HG02970 (cell line): Measurements from ENCODE around the gene CYP21A2.
"Not testable (repeated sequence)": the region's sequence is repeated elsewhere in the genome, so short reads cannot be mapped to it uniquely, and the experiment has no call there.

Experiments
- ATAC-seq: cut with Tn5 transposase; IDR thresholded peaks from one replicate; pipeline ENCODE4 v1.9.1; 2021; ENCODE audit warnings: mild to moderate bottlenecking, moderate library complexity, moderate number of reproducible peaks; ENCODE audit not compliant: unreplicated experiment, low FRiP score

The CYP21A2 gene

GRCh38 chr6:32028631-32029030 lies 9.6 kb upstream of the CYP21A2 start:
- not testable (repeated sequence) for ATAC-seq

GRCh38 chr6:32029553-32029952 lies 8.7 kb upstream of the CYP21A2 start:
- ATAC-seq = not testable (repeated sequence)

DNA sequence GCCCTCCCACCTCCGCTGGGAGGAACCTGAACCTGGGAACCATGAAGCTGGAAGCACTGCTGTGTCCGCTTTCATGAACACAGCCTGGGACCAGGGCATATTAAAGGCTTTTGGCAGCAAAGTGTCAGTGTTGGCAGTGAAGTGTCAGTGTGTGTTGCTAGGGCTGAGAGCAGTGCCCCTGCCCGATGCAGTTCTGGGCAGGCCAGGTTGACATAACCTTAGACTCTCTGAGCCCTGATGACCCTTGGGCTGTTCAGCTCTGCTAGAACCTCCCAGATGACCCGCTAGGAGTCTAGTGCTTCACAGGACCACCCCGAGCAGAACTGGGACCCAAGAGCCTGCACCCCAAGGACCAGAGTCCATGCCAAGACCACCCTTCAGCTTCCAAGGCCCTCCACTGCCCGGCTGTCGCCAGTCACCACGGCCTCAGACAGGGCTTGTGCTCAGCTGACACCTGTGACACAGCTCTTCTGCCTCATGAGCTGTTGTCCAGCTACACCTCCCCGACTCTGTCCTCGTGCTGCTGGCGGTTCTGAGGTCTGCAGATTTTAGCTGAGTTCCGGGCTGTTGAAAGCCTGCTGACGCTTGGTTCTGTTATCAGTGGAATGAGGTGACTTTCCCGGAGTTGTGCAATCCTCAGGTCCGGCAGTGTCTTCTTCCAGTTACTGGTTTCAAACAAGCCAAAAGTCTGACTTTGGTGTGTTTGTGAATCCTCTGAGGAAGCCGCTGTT lies 2.8 kb upstream of the CYP21A2 start:
- ATAC-seq = not testable (repeated sequence)

DNA sequence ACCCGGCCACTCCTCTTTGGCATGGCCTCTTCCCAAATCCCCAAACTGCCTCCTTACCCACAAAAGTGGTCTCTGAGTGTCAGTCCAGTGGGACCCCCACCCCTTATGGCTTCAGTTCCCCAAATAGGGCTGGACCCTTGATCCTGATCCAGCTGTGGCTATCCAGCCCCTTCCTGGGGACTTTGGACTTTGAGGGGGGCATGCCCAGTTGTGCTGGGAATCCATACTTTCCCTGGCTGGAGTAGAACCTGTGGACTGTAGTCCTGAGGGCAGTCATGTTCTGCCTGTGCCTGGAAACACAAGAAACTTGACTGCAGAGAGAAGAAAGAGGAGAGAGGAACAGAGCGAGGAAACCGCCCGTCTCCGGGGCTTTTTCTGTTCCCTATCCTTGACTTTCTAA lies 1.1 kb upstream of the CYP21A2 start:
- not testable (repeated sequence) for ATAC-seq

GRCh38 chr6:32038878-32039277 lies 663 bp downstream of the CYP21A2 start:
- not testable (repeated sequence) for ATAC-seq

- ATAC-seq = not testable (repeated sequence)
Measured at GRCh38 chr6:32039321-32040274, 1.4 kb downstream of the CYP21A2 start.

- not testable (repeated sequence) for ATAC-seq
Measured at GRCh38 chr6:32040299-32041049, 2.3 kb downstream of the CYP21A2 start.

GRCh38 chr6:32041050-32041321 lies 2.8 kb downstream of the CYP21A2 start:
- not testable (repeated sequence) for ATAC-seq

DNA sequence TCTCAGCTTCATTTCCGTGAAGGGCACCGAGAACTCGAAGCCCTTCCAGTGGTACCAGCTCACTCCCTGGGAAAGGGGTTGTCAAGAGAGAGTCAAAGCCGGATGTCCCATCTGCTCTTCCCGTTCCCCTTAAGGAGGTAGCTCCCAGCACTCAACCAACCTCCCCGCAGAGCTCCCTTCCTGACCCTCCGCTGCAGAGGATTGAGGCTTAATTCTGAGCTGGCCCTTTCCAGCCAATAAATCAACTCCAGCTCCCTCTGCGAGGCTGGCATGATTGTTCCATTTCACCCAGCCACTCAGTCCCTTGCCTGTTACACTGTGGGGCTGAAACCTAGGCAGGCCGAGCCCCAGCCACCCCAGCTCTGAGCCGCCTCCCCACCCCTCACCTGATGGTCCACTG lies 3.2 kb downstream of the CYP21A2 start:
- ATAC-seq = not testable (repeated sequence)

DNA sequence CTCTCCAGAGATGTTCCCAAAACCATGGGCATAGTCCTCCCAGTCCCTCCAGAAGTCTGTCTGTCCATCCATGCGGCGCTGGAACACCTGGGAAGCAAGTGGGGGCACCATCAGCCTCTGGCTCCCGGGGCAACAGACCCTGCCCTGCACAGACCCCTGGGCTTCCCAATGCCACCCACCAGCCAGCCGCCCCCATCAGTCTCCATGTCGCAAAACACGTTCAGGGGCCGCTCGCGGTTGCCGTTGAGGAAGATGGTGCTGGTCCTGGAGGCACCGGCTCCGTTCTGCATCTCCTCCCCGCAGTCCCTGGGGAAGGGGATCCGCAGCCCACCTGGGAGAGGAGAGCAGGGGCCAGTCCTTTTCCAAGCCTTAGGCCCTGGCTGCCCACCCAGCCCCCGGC lies 4.1 kb downstream of the CYP21A2 start:
- ATAC-seq = not testable (repeated sequence)

DNA sequence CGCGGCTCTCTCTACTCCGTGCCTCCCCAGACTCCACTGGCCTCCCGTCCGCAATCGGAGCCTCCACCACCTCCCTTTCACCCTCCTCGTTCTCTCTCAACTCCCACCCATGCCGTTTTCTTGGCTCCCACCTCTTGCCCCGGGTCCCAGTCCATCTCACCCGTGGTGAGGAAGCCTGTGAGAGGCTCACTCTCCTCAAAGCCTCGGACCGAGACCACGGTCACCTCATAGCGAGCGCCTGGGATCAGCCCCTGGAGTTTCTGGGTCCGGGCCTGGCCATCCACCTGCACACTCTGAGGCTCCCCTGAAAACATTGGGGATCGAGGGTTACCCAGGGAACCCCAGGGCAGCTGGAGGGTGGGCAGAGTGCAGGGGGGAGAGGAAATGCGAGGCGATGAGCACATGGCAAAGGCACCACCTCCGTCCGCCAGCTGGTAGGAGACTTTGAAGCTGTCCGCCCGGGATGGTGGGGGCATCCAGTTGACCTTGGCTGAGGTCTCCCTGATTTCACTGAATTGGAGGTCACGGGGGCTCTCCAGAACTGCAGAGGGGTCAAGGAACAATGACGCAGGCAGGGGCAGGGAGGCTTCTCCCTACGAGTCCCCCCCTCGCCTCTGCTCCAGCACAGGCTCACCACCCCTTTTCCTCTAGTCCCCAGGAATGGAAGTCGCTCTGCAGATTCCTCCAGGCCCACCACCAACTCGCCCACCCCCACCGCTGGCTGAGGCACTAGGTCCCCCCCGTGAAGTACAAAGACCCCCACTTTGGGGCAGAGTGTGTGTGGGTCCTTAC lies 5.6 kb downstream of the CYP21A2 start:
- ATAC-seq = not testable (repeated sequence)

DNA sequence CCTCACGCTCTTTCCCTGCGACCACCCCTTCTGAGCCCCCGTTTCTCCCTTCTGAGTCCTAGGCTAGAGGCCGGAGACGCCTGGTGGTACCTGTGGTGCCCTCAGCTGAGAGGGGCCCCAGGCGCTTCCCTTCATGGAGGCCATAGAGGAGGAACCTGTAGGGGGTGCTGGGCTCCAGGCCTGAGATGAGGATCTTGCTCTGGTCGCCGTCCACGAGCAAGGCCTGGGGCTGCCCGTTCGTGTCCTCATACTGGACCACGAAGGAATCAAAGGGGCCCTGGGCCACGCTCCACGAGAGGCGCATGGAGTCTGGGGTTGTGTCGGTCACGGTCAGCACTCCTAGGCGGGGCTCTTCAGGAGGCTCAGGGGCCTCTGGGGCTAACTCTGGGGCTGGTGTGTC lies 6.7 kb downstream of the CYP21A2 start:
- not testable (repeated sequence) for ATAC-seq

DNA sequence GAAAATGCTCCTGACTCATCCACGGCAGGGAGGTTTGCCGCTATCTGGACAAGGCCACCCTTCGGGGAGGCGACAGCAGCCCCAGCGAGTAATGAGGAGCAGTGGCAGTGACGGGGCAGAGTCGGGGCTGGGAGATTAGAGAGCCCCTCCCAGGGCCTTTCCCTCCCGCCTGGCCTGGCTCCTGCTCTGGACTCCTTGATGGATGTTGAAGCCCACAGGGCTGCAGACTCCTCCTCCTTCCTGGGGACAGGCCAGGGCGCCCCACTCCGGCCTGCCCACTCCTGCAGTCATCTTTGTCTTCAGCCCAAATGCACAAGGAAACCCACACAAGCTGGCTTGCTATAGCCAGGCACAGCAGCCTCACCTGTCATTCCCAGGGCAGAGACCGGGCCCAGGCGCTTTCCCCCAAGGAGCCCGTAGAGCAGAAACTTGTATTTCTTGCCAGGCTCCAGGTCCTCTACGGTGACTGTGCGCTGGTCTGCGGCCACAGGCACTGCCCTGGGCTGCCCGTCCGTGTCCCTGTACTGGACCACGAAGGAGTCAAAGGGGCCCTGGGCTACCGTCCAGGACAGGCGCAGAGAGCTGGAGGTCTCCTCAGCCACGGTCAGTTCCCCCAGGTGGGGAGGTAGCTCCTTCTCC lies 7.7 kb downstream of the CYP21A2 start:
- ATAC-seq = no peak

GRCh38 chr6:32046450-32047083 lies 8.4 kb downstream of the CYP21A2 start:
- ATAC-seq = no peak

GRCh38 chr6:32047084-32047478 lies 8.9 kb downstream of the CYP21A2 start:
- no peak for ATAC-seq

- ATAC-seq = no peak
Measured at GRCh38 chr6:32047539-32047854, 9.3 kb downstream of the CYP21A2 start.

DNA sequence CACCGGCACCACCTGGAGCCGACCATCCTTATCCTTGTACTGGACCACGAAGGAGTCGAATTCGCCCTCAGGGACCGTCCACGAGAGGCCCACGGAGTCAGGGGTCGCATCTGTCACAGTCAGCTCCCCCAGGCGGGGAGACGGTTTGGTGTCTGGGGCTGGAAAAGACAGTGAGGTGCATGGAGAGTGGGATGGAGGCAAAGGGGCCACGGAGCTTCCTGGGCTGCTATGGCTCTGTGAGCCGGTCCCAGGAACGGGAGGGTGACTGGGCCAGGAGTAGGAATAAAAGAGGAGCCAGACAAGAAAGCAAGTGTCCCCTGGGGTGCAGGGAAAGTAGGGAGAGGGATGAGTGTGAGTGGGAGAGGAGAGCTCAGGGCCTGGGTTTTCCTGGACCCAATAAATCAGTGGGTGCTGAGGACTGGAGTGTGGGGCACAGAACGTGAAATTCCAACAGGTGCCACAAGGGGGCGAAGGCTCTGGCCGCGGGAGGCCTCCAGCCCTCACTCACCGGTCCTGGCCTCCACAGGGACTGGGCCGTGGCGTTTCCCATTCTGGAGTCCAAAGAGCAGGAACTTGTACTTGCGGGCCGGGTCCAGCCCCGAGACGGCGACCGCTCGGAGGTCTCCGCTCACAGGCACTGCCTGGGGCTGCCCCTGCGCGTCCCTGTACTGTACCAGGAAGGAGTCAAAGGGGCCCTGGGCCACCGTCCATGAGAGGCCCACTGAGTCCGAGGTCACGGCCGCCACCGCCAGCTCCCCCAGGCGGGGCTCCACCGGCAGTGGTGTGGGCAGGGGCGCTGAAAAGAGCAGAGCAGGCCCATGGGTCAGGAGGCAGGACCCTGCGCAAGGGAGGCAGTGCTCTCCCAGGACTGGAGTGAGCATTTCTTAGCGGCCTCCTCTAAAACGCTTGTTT lies 9.9 kb downstream of the CYP21A2 start:
- ATAC-seq = no peak

DNA sequence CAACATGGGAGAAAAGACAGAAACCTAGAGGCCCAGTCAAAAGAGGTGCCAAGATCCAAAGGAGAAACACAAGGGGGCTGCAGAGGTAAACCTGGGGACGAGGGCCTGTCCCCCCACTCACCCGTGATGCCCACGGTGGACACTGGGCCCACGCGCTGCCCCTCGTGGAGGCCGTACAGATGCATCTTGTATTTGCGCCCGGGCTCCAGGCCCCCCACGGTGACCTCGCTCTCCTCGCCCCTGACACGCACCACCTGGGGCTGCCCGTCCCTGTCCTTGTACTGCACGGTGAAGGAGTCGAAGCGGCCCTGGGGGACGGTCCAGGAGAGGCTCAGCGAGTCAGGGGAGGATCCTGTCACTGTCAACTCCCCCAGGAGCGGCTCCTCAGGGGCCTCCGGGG lies 10.9 kb downstream of the CYP21A2 start:
- not testable (repeated sequence) for ATAC-seq
